H9 (cell line): Measurements from ENCODE around the gene TSPAN1. TPM values are rescaled to one million over a fixed set of nuclear protein-coding genes. Genes with fewer than 3 reads are reported as not detected.

ENCODE experiments used
- DNase-seq: peaks from one replicate; pipeline ENCODE4 v3.0.0-alpha.2; 2017
- H2AFZ ChIP-seq: one replicate; pipeline ENCODE4 v1.6.1; 2013; ENCODE audit warnings: mild to moderate bottlenecking, low read length, control low read depth, moderate library complexity
- H2AK5ac ChIP-seq: 2 replicates; pipeline ENCODE4 v1.6.1; 2013; ENCODE audit warnings: low read length, control low read depth, mixed read lengths; ENCODE audit not compliant: insufficient read length
- H2BK120ac ChIP-seq: one replicate; pipeline ENCODE4 v1.6.1; 2013; ENCODE audit warnings: low read depth, mild to moderate bottlenecking, low read length, control low read depth, inconsistent platforms; ENCODE audit not compliant: poor library complexity, severe bottlenecking
- H2BK12ac ChIP-seq: 2 replicates; pipeline ENCODE4 v1.6.1; 2013; ENCODE audit warnings: low read length, control low read depth, mixed read lengths, low read depth; ENCODE audit not compliant: insufficient read length
- H2BK15ac ChIP-seq: 2 replicates; pipeline ENCODE4 v1.6.1; 2013; ENCODE audit warnings: low read depth, low read length, control low read depth
- H2BK20ac ChIP-seq: one replicate; pipeline ENCODE4 v1.6.1; 2013; ENCODE audit warnings: low read depth, mild to moderate bottlenecking, low read length, control low read depth, inconsistent platforms; ENCODE audit not compliant: poor library complexity, severe bottlenecking
- H2BK5ac ChIP-seq: 2 replicates; pipeline ENCODE4 v1.6.1; 2013; ENCODE audit warnings: low read length, control low read depth, mixed read lengths; ENCODE audit not compliant: insufficient read length
- H3K14ac ChIP-seq: 2 replicates; pipeline ENCODE4 v1.6.1; 2013; ENCODE audit warnings: low read length, control low read depth; ENCODE audit not compliant: insufficient read depth
- H3K18ac ChIP-seq: 2 replicates; pipeline ENCODE4 v1.6.1; 2013; ENCODE audit warnings: low read depth, mild to moderate bottlenecking, mixed read lengths, low read length, control low read depth; ENCODE audit not compliant: insufficient read length
- H3K23ac ChIP-seq: 2 replicates; pipeline ENCODE4 v1.6.1; 2013; ENCODE audit warnings: low read length, control low read depth, mixed read lengths, low read depth; ENCODE audit not compliant: insufficient read length
- H3K23me2 ChIP-seq: 2 replicates; pipeline ENCODE4 v1.6.1; 2013; ENCODE audit warnings: low read depth, mild to moderate bottlenecking, mixed read lengths, low read length, control low read depth; ENCODE audit not compliant: insufficient read length, poor library complexity, severe bottlenecking
- H3K27ac ChIP-seq: 2 replicates; pipeline ENCODE4 v1.5.1; 2013; ENCODE audit warnings: low read length, control low read depth, mixed read lengths, low read depth; ENCODE audit not compliant: insufficient read length
- H3K27me3 ChIP-seq: 2 replicates; pipeline ENCODE4 v1.6.1; 2013; ENCODE audit warnings: low read length, control low read depth, inconsistent platforms; ENCODE audit not compliant: insufficient read depth
- H3K4ac ChIP-seq: 2 replicates; pipeline ENCODE4 v1.6.1; 2013; ENCODE audit warnings: low read depth, mild to moderate bottlenecking, control low read depth, inconsistent platforms, low read length, moderate library complexity
- H3K4me1 ChIP-seq: 2 replicates; pipeline ENCODE4 v1.6.1; 2013; ENCODE audit warnings: low read length, control low read depth, inconsistent platforms; ENCODE audit not compliant: insufficient read depth
- H3K4me2 ChIP-seq: 2 replicates; pipeline ENCODE4 v1.6.1; 2013; ENCODE audit warnings: low read length, control low read depth, mixed read lengths; ENCODE audit not compliant: insufficient read length, insufficient read depth
- H3K56ac ChIP-seq: 2 replicates; pipeline ENCODE4 v1.6.1; 2013; ENCODE audit warnings: low read depth, mild to moderate bottlenecking, mixed read lengths, low read length, control low read depth; ENCODE audit not compliant: insufficient read length
- H3K79me1 ChIP-seq: 2 replicates; pipeline ENCODE4 v1.6.1; 2013; ENCODE audit warnings: low read depth, mild to moderate bottlenecking, moderate library complexity, low read length, control low read depth, inconsistent platforms; ENCODE audit not compliant: insufficient read depth, poor library complexity, severe bottlenecking
- H3K79me2 ChIP-seq: 2 replicates; pipeline ENCODE4 v1.6.1; 2013; ENCODE audit warnings: low read length, control low read depth, inconsistent platforms; ENCODE audit not compliant: insufficient read depth
- H3K9ac ChIP-seq: 2 replicates; pipeline ENCODE4 v1.6.1; 2013; ENCODE audit warnings: low read length, control low read depth, mixed read lengths; ENCODE audit not compliant: insufficient read length; ENCODE audit errors: extremely low read depth
- H3K9me3 ChIP-seq: one replicate; pipeline ENCODE4 v1.6.1; 2013; ENCODE audit warnings: low read depth, low read length, inconsistent platforms; ENCODE audit not compliant: control insufficient read depth
- H3T11ph ChIP-seq: one replicate; pipeline ENCODE4 v1.6.1; 2013; ENCODE audit warnings: mild to moderate bottlenecking, low read length, control low read depth, inconsistent platforms
- H4K20me1 ChIP-seq: one replicate; pipeline ENCODE4 v1.6.1; 2013; ENCODE audit not compliant: control insufficient read depth, insufficient read length, insufficient read depth
- H4K5ac ChIP-seq: 2 replicates; pipeline ENCODE4 v1.6.1; 2013; ENCODE audit warnings: low read depth, mild to moderate bottlenecking, mixed read lengths, low read length, control low read depth; ENCODE audit not compliant: insufficient read length
- H4K8ac ChIP-seq: replicated peaks from 2 replicates; pipeline ENCODE4 v1.6.1; 2013; ENCODE audit warnings: low read length, control low read depth, mixed read lengths, low read depth; ENCODE audit not compliant: insufficient read length
- H4K91ac ChIP-seq: 2 replicates; pipeline ENCODE4 v1.6.1; 2013; ENCODE audit warnings: low read depth, mild to moderate bottlenecking, moderate library complexity, mixed read lengths, low read length, control low read depth; ENCODE audit not compliant: insufficient read length
- H3K27ac Mint-ChIP-seq, 3 experiments: 2 replicates in 2 of 3; 3 replicates in 1 of 3; pipeline ENCODE4 v1.8.0; 2020 to 2021; ENCODE audit warnings: mixed read lengths in 3 of 3, mild to moderate bottlenecking in 1 of 3, moderate library complexity in 1 of 3
- H3K27me3 Mint-ChIP-seq: 2 replicates; pipeline ENCODE4 v1.8.0; 2021; ENCODE audit warnings: low read depth, mild to moderate bottlenecking, moderate library complexity, mixed read lengths
- H3K36me3 Mint-ChIP-seq, 3 experiments: 2 replicates in 2 of 3; 3 replicates in 1 of 3; pipeline ENCODE4 v1.8.0; 2020 to 2021; ENCODE audit warnings: low read depth in 3 of 3, mixed read lengths in 3 of 3; ENCODE audit not compliant: insufficient read depth in 1 of 3
- H3K4me1 Mint-ChIP-seq, 2 experiments: 2 replicates each; pipeline ENCODE4 v1.8.0; 2020; ENCODE audit warnings: mixed read lengths in 2 of 2
- H3K4me3 Mint-ChIP-seq, 2 experiments: 2 replicates in 1 of 2; 3 replicates in 1 of 2; pipeline ENCODE4 v1.8.0; 2020 to 2021; ENCODE audit warnings: mild to moderate bottlenecking in 2 of 2, mixed read lengths in 2 of 2, moderate library complexity in 1 of 2
- H3K9me3 Mint-ChIP-seq, 2 experiments: 2 replicates in 1 of 2; 3 replicates in 1 of 2; pipeline ENCODE4 v1.8.0; 2020; ENCODE audit warnings: mild to moderate bottlenecking in 2 of 2, mixed read lengths in 2 of 2, moderate library complexity in 1 of 2
- CTCF ChIP-seq: fragments of 200-600 bp; sonication (generic); conservative IDR thresholded peaks from 3 replicates; pipeline ENCODE4 v1.8.0; 2021; ENCODE audit warnings: antibody characterized with exemption, mild to moderate bottlenecking
- WGBS: extraction: QIAGEN DNeasy Blood & Tissue Kit; methylation state at CpG from one replicate; pipeline ENCODE4 v1.1.7; 2013; ENCODE audit warnings: missing lambda C conversion rate, low lambda C conversion rate, mixed read lengths; ENCODE audit not compliant: insufficient read length; ENCODE audit errors: extremely low coverage; 5-methylcytosine and 5-hydroxymethylcytosine counted together
- total RNA-seq: library from RNA; stranded (reverse); gene quantifications from 2 replicates; pipeline ENCODE4 v1.2.1, GENCODE V29; 2021

The TSPAN1 gene
- total RNA-seq, 1 experiment from 2014 or later, result not detected

GRCh38 chr1:46131712-46132528 lies 43.0 kb upstream of the TSPAN1 start:
- Histone ChIP-seq H4K5ac (no peak overlapping the region), H2BK15ac (no peak overlapping the region), H3K9ac (peak overlapping the region; percentile 65), H3K27me3 (no peaks in the 10 kb centered on the region; the same call in 1 of the 2 replicates), H3K14ac (peak overlapping the region; percentile 31; the same call in 1 of the 2 replicates), H4K91ac (no peak overlapping the region), H4K20me1 (no peaks in the 10 kb centered on the region), H3K18ac (peak overlapping the region; percentile 20), H3K27ac (peak overlapping the region; percentile 92), H3K79me1 (no peaks in the 10 kb centered on the region), H3T11ph (no peak overlapping the region), H3K23me2 (peaks cover 15% of the 10 kb centered on the region), H4K8ac (no peak overlapping the region), H3K79me2 (no peaks in the 10 kb centered on the region; the same call in 1 of the 2 replicates), H3K4ac (no peak overlapping the region; the same call in 1 of the 2 replicates), H2AFZ (no peak overlapping the region), H2BK20ac (no peak overlapping the region), H2AK5ac (no peak overlapping the region), H3K23ac (no peak overlapping the region), H2BK120ac (no peak overlapping the region), H2BK5ac (no peak overlapping the region), H3K56ac (no peak overlapping the region), H3K4me1 (peaks cover 6% of the 10 kb centered on the region; the same call in 1 of the 2 replicates), H3K4me2 (peak overlapping the region; percentile 95), H3K9me3 (no peaks in the 10 kb centered on the region), H2BK12ac (no peak overlapping the region)
- Mint-ChIP-seq H3K36me3 (no peaks in the 10 kb centered on the region; a peak in 1 of 7 replicates), H3K4me3 (peak overlapping the region; percentile 75 to 90), H3K27me3 (peaks cover 13% of the 10 kb centered on the region), H3K9me3 (peaks cover 0 to 3% of the 10 kb centered on the region in 2 experiments; a peak in 1 of 5 replicates), H3K4me1 (peaks cover 30 to 34% of the 10 kb centered on the region in 2 experiments), H3K27ac (peak overlapping the region; percentile 100)
- no CpG with 5 or more reads among the region's 38 CpGs for WGBS
- DNase-seq, result no peak
- no peak for TF ChIP-seq CTCF
